DND-41 (cell line): ENCODE measurements around the gene EFHC1.

Source experiments
- ATAC-seq: fragments of 200-7000 bp; cut with Tn5 transposase; 3 replicates; pipeline ENCODE4 v1.9.1; 2021; ENCODE audit warnings: low read depth; ENCODE audit not compliant: insufficient read depth
- DNase-seq: peaks from one replicate; pipeline ENCODE4 v3.0.0-alpha.2; 2020
- H2AFZ ChIP-seq: 2 replicates; pipeline ENCODE4 v1.6.0; 2012; ENCODE audit warnings: low read depth, low read length
- H3K27ac ChIP-seq: 2 replicates; pipeline ENCODE4 v1.5.1; 2012; ENCODE audit warnings: low read length, inconsistent platforms
- H3K27me3 ChIP-seq: fragments of 200-600 bp; sonication (generic); 2 replicates; pipeline ENCODE4 v1.6.0; 2012; ENCODE audit warnings: low read length, mild to moderate bottlenecking, inconsistent platforms; ENCODE audit not compliant: insufficient read depth, poor library complexity
- H3K36me3 ChIP-seq: 2 replicates; pipeline ENCODE4 v1.5.1; 2012; ENCODE audit warnings: low read length, inconsistent platforms; ENCODE audit not compliant: insufficient read depth
- H3K4me1 ChIP-seq: 2 replicates; pipeline ENCODE4 v1.5.1; 2012; ENCODE audit warnings: mild to moderate bottlenecking, low read length; ENCODE audit not compliant: insufficient read depth
- H3K4me2 ChIP-seq: 2 replicates; pipeline ENCODE4 v1.6.0; 2012; ENCODE audit warnings: mild to moderate bottlenecking, moderate library complexity, low read length, inconsistent platforms; ENCODE audit not compliant: insufficient read depth
- H3K4me3 ChIP-seq, 2 experiments: fragments of 200-600 bp in 1 of 2; shearing (Covaris generic) in 1 of 2; 2 replicates each; pipeline ENCODE4 v1.5.1; 2012 to 2016; ENCODE audit warnings: inconsistent platforms in 2 of 2, low read length in 2 of 2, mild to moderate bottlenecking in 2 of 2, low read depth in 1 of 2, moderate library complexity in 1 of 2
- H3K79me2 ChIP-seq: 2 replicates; pipeline ENCODE4 v1.6.0; 2012; ENCODE audit warnings: low read length, inconsistent platforms; ENCODE audit not compliant: insufficient read depth
- H3K9ac ChIP-seq: 2 replicates; pipeline ENCODE4 v1.6.0; 2012; ENCODE audit warnings: low read depth, mild to moderate bottlenecking, inconsistent platforms, low read length, moderate library complexity
- H3K9me3 ChIP-seq: 2 replicates; pipeline ENCODE4 v1.5.1; 2012; ENCODE audit warnings: low read length, moderate library complexity, mild to moderate bottlenecking, inconsistent platforms; ENCODE audit not compliant: insufficient read depth, severe bottlenecking
- H4K20me1 ChIP-seq: 2 replicates; pipeline ENCODE4 v1.6.0; 2012; ENCODE audit warnings: low read length; ENCODE audit not compliant: insufficient read depth
- CTCF ChIP-seq: IDR thresholded peaks from 2 replicates; pipeline ENCODE4 v1.5.1; 2012; ENCODE audit warnings: borderline replicate concordance, low read length, moderate library complexity, mild to moderate bottlenecking; ENCODE audit not compliant: poor library complexity, severe bottlenecking; ENCODE audit errors: extremely low read depth
- EZH2 ChIP-seq: IDR thresholded peaks from 3 replicates; pipeline ENCODE4 v1.6.1; 2012; ENCODE audit warnings: borderline replicate concordance, low read depth, mild to moderate bottlenecking, moderate library complexity, low read length, inconsistent platforms; ENCODE audit not compliant: severe bottlenecking

Gene EFHC1

GRCh38 chr6:52553158-52553557, 133.0 kb downstream of the EFHC1 start:
- H3K9ac ChIP-seq = no peak overlapping the region
- no peak for TF ChIP-seq EZH2
- no peak for TF ChIP-seq CTCF

GRCh38 chr6:52553719-52554118, 133.6 kb downstream of the EFHC1 start:
- Histone ChIP-seq H3K36me3 (0 out of 2 replicates have a peak, but pooled peaks cover 3% of the 10 kb centered on the region), H3K4me1 (no peaks in the 10 kb centered on the region), H4K20me1 (peaks cover 17% of the 10 kb centered on the region; the same call in 1 of the 2 replicates), H3K4me3 (no peak overlapping the region), H2AFZ (no peak overlapping the region), H3K27ac (no peak overlapping the region), H3K79me2 (peaks cover 61% of the 10 kb centered on the region), H3K27me3 (no peaks in the 10 kb centered on the region), H3K9ac (no peak overlapping the region), H3K4me2 (no peak overlapping the region), H3K9me3 (no peaks in the 10 kb centered on the region)
- DNase-seq (no peak), ATAC-seq (no peak)
- TF ChIP-seq CTCF = no peak
- no peak for TF ChIP-seq EZH2

More at GRCh38 chr6:52553158-52553557, 133.0 kb downstream of the EFHC1 start:
- 0 out of 2 replicates have a peak, but pooled peaks cover 3% of the 10 kb centered on the region for H3K36me3 ChIP-seq
- no peaks in the 10 kb centered on the region for H3K27me3 ChIP-seq
- H4K20me1 ChIP-seq = peaks cover 17% of the 10 kb centered on the region; the same call in 1 of the 2 replicates
- H3K79me2 ChIP-seq = peaks cover 60% of the 10 kb centered on the region
- ATAC-seq (no peak), DNase-seq (no peak)
- H3K4me3 ChIP-seq = no peak overlapping the region
- no peak overlapping the region for H3K4me2 ChIP-seq
- H3K9me3 ChIP-seq = no peaks in the 10 kb centered on the region
- no peak overlapping the region for H2AFZ ChIP-seq
- no peaks in the 10 kb centered on the region for H3K4me1 ChIP-seq
- no peak overlapping the region for H3K27ac ChIP-seq

GRCh38 chr6:52554684-52555280, 134.6 kb downstream of the EFHC1 start:
- ATAC-seq = no peak
- peaks cover 59% of the 10 kb centered on the region for H3K79me2 ChIP-seq
- no peaks in the 10 kb centered on the region for H3K4me1 ChIP-seq

GRCh38 chr6:52555518-52556233, 135.5 kb downstream of the EFHC1 start:
- no peak for ATAC-seq
- no peak overlapping the region for H2AFZ ChIP-seq
- H3K27ac ChIP-seq = no peak overlapping the region
- H3K4me2 ChIP-seq = no peak overlapping the region
- no peaks in the 10 kb centered on the region for H3K9me3 ChIP-seq
- no peak for DNase-seq
- no peak for TF ChIP-seq EZH2
- TF ChIP-seq CTCF = no peak
- no peaks in the 10 kb centered on the region for H3K27me3 ChIP-seq
- peaks cover 13% of the 10 kb centered on the region; the same call in 1 of the 2 replicates for H4K20me1 ChIP-seq
- H3K36me3 ChIP-seq = 0 out of 2 replicates have a peak, but pooled peaks cover 3% of the 10 kb centered on the region
- H3K79me2 ChIP-seq = peaks cover 58% of the 10 kb centered on the region
- H3K9ac ChIP-seq = no peak overlapping the region
- H3K4me3 ChIP-seq = no peak overlapping the region
- H3K4me1 ChIP-seq = no peaks in the 10 kb centered on the region

More at GRCh38 chr6:52554684-52555280, 134.6 kb downstream of the EFHC1 start:
- no peak overlapping the region for H3K27ac ChIP-seq
- no peak overlapping the region for H2AFZ ChIP-seq
- H3K36me3 ChIP-seq = 0 out of 2 replicates have a peak, but pooled peaks cover 3% of the 10 kb centered on the region
- DNase-seq = no peak
- no peak overlapping the region for H3K4me3 ChIP-seq
- H4K20me1 ChIP-seq = peaks cover 17% of the 10 kb centered on the region; the same call in 1 of the 2 replicates
- H3K27me3 ChIP-seq = no peaks in the 10 kb centered on the region
- TF ChIP-seq EZH2 = no peak
- no peak overlapping the region for H3K4me2 ChIP-seq
- H3K9ac ChIP-seq = no peak overlapping the region
- no peaks in the 10 kb centered on the region for H3K9me3 ChIP-seq
